Type B pancreatic cell (in vitro differentiated cells): ENCODE results near the gene TMEM132E. TPM values are rescaled to one million over a fixed set of nuclear protein-coding genes. Genes with fewer than 3 reads are reported as not detected.

Source experiments
- DNase-seq: peaks from one replicate; pipeline ENCODE4 v3.0.0; 2021; ENCODE audit warnings: mixed read lengths; ENCODE audit not compliant: unreplicated experiment; ENCODE audit errors: extremely low spot score
- H3K27ac Mint-ChIP-seq: 2 replicates; pipeline ENCODE4 v1.8.0; 2021; ENCODE audit warnings: mild to moderate bottlenecking, mixed read lengths
- H3K27me3 Mint-ChIP-seq: 2 replicates; pipeline ENCODE4 v1.8.0; 2021; ENCODE audit warnings: mixed read lengths
- H3K36me3 Mint-ChIP-seq: 2 replicates; pipeline ENCODE4 v1.8.0; 2021; ENCODE audit warnings: mixed read lengths
- H3K4me1 Mint-ChIP-seq: one replicate; pipeline ENCODE4 v1.8.0; 2021; ENCODE audit warnings: mixed read lengths; ENCODE audit not compliant: unreplicated experiment
- H3K4me3 Mint-ChIP-seq: 2 replicates; pipeline ENCODE4 v1.8.0; 2021; ENCODE audit warnings: mild to moderate bottlenecking, mixed read lengths
- H3K9me3 Mint-ChIP-seq: 2 replicates; pipeline ENCODE4 v1.8.0; 2021; ENCODE audit warnings: mixed read lengths
- total RNA-seq: library from RNA; stranded (reverse); gene quantifications from 2 replicates; pipeline ENCODE4 v1.2.1, GENCODE V29; 2021; ENCODE audit warnings: low replicate concordance
- TF ChIP-seq, protein P1 (sequence below): fragments of 200-600 bp; sonication (generic); conservative IDR thresholded peaks from 2 replicates; pipeline ENCODE4 v1.5.0; 2021; ENCODE audit warnings: antibody characterized with exemption, mild to moderate bottlenecking

The TMEM132E gene
- total RNA-seq, 1 donor from 2014 or later = 0.92 TPM

GRCh38 chr17:34622862-34623623, 43.7 kb downstream of the TMEM132E start:
- no peaks in the 10 kb centered on the region for H3K36me3 Mint-ChIP-seq
- no peak overlapping the region for H3K27ac Mint-ChIP-seq
- H3K4me3 Mint-ChIP-seq = no peak overlapping the region
- TF ChIP-seq, protein P1, sequence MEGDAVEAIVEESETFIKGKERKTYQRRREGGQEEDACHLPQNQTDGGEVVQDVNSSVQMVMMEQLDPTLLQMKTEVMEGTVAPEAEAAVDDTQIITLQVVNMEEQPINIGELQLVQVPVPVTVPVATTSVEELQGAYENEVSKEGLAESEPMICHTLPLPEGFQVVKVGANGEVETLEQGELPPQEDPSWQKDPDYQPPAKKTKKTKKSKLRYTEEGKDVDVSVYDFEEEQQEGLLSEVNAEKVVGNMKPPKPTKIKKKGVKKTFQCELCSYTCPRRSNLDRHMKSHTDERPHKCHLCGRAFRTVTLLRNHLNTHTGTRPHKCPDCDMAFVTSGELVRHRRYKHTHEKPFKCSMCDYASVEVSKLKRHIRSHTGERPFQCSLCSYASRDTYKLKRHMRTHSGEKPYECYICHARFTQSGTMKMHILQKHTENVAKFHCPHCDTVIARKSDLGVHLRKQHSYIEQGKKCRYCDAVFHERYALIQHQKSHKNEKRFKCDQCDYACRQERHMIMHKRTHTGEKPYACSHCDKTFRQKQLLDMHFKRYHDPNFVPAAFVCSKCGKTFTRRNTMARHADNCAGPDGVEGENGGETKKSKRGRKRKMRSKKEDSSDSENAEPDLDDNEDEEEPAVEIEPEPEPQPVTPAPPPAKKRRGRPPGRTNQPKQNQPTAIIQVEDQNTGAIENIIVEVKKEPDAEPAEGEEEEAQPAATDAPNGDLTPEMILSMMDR = no peak
- no peak for DNase-seq
- H3K27me3 Mint-ChIP-seq = peaks cover 42% of the 10 kb centered on the region
- peaks cover 20% of the 10 kb centered on the region for H3K4me1 Mint-ChIP-seq
- no peaks in the 10 kb centered on the region for H3K9me3 Mint-ChIP-seq

DNA sequence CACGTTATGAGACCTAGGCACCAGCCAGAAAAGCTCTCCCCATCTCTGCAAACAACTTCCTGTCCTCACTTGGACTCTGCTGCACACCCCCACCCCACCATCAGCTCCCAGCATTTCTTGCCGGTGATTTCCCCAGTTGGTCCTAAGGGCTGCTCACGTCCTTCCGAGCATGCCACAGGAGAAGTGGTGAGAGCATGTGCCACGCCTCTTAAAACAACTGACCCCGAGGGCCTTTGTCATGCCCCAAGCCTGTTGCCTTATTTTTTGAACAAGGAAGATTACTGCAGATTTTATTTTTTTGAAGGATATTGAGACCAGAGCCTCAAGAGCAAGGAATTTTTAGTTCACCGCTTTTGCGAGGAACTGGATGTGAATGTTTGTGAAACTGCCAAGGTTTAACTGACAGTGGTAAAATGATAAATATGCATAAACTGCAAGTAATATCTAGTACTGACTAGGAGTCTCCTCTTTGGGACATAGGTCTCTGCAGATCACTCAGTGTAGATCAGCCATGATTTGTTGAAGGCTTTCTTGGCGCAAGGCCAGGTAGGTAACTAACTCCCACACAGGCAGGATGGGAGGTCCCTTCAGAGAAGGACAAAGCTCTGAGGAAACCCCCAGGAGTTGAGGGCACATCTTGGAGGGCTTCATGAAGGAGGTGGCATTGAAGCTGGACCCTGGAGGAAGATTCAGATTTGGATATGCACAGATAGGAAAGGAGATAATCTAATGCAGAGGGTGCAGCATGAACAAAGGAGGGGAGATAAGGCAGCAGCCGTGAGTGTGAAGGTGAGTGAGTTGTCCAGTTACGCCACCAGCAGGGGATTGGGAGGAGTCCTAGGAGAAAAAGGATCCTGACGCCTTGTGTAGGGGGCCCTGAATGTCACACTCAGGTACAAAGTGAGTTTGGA, 44.7 kb downstream of the TMEM132E start:
- no peaks in the 10 kb centered on the region for H3K9me3 Mint-ChIP-seq

DNA sequence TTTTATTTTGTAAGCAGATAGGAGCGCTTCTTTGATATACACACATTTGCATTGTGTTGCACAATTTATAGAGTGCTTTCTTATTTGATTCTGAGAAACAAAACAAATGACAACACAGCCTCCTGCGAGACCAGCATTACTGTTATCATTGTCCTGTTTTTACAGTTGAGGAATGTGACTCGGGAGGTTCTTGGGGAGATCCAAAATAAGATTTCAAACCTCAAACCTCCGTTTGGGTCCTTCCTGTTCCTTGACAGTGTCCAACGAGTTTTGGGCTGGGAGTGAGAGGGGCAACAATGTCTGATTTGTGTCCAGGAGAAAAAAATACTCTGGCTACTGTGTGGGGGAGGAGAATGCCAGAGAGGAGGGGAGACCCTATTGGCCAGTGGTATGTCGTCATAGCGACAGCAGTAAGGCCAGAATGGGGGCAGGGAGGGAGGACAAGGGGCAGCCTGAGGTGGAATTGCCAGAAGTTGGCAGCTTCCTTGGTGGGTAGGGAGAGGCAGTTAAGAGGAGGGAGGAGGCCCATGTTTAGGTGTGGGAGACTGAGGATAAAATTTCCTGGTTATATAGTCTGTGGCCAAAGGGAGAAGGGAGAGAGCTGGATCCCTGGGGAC, 45.5 kb downstream of the TMEM132E start:
- DNase-seq = no peak
- TF ChIP-seq, protein P1 = no peak
- H3K27ac Mint-ChIP-seq = no peak overlapping the region
- H3K27me3 Mint-ChIP-seq = peaks cover 51% of the 10 kb centered on the region
- H3K4me1 Mint-ChIP-seq = peaks cover 20% of the 10 kb centered on the region
- no peaks in the 10 kb centered on the region for H3K36me3 Mint-ChIP-seq
- H3K4me3 Mint-ChIP-seq = peak overlapping the region; percentile 5
- no peaks in the 10 kb centered on the region for H3K9me3 Mint-ChIP-seq

More for the DNA sequence above, 44.7 kb downstream of the TMEM132E start:
- Mint-ChIP-seq H3K4me1 (peaks cover 20% of the 10 kb centered on the region), H3K27me3 (peaks cover 46% of the 10 kb centered on the region), H3K36me3 (no peaks in the 10 kb centered on the region), H3K4me3 (no peak overlapping the region), H3K27ac (no peak overlapping the region)
- no peak for DNase-seq
- TF ChIP-seq, protein P1 = no peak

DNA sequence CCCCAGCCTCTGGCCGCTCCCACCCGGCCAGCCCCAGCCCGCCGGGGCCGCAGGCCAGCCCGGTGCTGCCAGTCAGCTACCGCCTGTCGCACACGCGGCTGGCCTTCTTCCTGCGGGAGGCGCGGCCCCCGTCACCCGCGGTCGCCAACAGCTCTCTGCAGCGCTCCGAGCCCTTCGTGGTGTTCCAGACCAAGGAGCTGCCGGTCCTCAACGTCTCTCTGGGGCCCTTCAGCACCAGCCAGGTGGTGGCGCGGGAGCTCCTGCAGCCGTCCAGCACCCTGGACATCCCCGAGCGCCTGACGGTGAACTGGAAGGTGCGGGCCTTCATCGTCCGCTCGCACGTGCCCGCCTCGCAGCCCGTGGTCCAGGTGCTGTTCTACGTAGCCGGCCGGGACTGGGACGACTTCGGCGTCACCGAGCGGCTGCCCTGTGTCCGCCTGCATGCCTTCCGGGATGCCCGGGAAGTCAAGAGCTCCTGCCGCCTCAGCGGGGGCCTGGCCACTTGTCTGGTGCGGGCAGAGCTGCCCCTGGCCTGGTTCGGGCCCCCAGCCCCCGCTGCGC, 46.8 kb downstream of the TMEM132E start:
- Mint-ChIP-seq H3K27me3 (peaks cover 50% of the 10 kb centered on the region), H3K4me1 (peaks cover 20% of the 10 kb centered on the region), H3K36me3 (no peaks in the 10 kb centered on the region), H3K9me3 (no peaks in the 10 kb centered on the region), H3K4me3 (no peak overlapping the region), H3K27ac (no peak overlapping the region)
- DNase-seq = no peak
- TF ChIP-seq, protein P1 = no peak

- H3K27me3 Mint-ChIP-seq = peaks cover 62% of the 10 kb centered on the region
- no peak for DNase-seq
- no peak overlapping the region for H3K27ac Mint-ChIP-seq
- H3K36me3 Mint-ChIP-seq = no peaks in the 10 kb centered on the region
- TF ChIP-seq, protein P1 = no peak
- peaks cover 18% of the 10 kb centered on the region for H3K4me1 Mint-ChIP-seq
- no peak overlapping the region for H3K4me3 Mint-ChIP-seq
- H3K9me3 Mint-ChIP-seq = no peaks in the 10 kb centered on the region
These were observed 49.5 kb downstream of the TMEM132E start for GRCh38 chr17:34628879-34629278.
